ENCODE measurements around the gene SAMSN1.
"Not testable (repeated sequence)": the region's sequence is repeated elsewhere in the genome, so short reads cannot be mapped to it uniquely, and the experiment has no call there.

Gene SAMSN1

GRCh38 chr21:14562959-14563358, 16.8 kb upstream of the SAMSN1 start:
- DNase-seq: no peak

GRCh38 chr21:14560555-14560954, 14.4 kb upstream of the SAMSN1 start:
- DNase-seq: no peak

GRCh38 chr21:14560139-14560538, 14.0 kb upstream of the SAMSN1 start:
- DNase-seq: no peak

GRCh38 chr21:14559102-14559501, 13.0 kb upstream of the SAMSN1 start:
- DNase-seq: no peak

GRCh38 chr21:14557413-14557812, 11.3 kb upstream of the SAMSN1 start:
- DNase-seq: no peak

GRCh38 chr21:14554948-14555347, 8.8 kb upstream of the SAMSN1 start:
- DNase-seq: no peak

GRCh38 chr21:14553422-14553821, 7.3 kb upstream of the SAMSN1 start:
- DNase-seq: no peak

GRCh38 chr21:14551741-14552140, 5.6 kb upstream of the SAMSN1 start:
- no peak for DNase-seq

- no peak for DNase-seq
These were observed 4.0 kb upstream of the SAMSN1 start for GRCh38 chr21:14550135-14550534.

GRCh38 chr21:14548779-14549178, 2.7 kb upstream of the SAMSN1 start:
- no peak for DNase-seq

- DNase-seq: no peak
These were observed 1.9 kb upstream of the SAMSN1 start for GRCh38 chr21:14547834-14548513.

GRCh38 chr21:14546719-14547118, 604 bp upstream of the SAMSN1 start:
- not testable (repeated sequence) for DNase-seq

- DNase-seq: no peak
These were observed 2.1 kb downstream of the SAMSN1 start for GRCh38 chr21:14543983-14544382.

- no peak for DNase-seq
These were observed 3.5 kb downstream of the SAMSN1 start for GRCh38 chr21:14542638-14543037.

- no peak for DNase-seq
These were observed 4.1 kb downstream of the SAMSN1 start for GRCh38 chr21:14541841-14542490.

- no peak for DNase-seq
These were observed 7.6 kb downstream of the SAMSN1 start for GRCh38 chr21:14538483-14538882.

- DNase-seq: no peak
These were observed 9.2 kb downstream of the SAMSN1 start for GRCh38 chr21:14536929-14537328.

GRCh38 chr21:14535702-14536101, 10.4 kb downstream of the SAMSN1 start:
- no peak for DNase-seq

GRCh38 chr21:14533499-14534428, 12.4 kb downstream of the SAMSN1 start:
- no peak for DNase-seq

- DNase-seq: no peak
These were observed 14.3 kb downstream of the SAMSN1 start for GRCh38 chr21:14531757-14532316.

GRCh38 chr21:14530592-14530991, 15.5 kb downstream of the SAMSN1 start:
- DNase-seq: no peak

GRCh38 chr21:14528815-14529214, 17.3 kb downstream of the SAMSN1 start:
- DNase-seq: no peak

Measured in activated CD8-positive, alpha-beta memory T cell treated with anti-CD3 and anti-CD28 coated beads, Interleukin-2, amount 50 U/mL, for 48 hours (primary cell).